ENCODE measurements around the gene TMEM132D.

TMEM132D gene

GRCh38 chr12:129847063-129847462 is 56.8 kb downstream of the TMEM132D start:
- no peak overlapping the region for H3K4me3 ChIP-seq (replicated peaks in 1 of 2; ENCODE audit: low read depth in 2 of 2, low read length in 2 of 2)
- no peak for DNase-seq (ENCODE audit: low read depth in 2 of 2)
- no peak for TF ChIP-seq CTCF (IDR thresholded peaks at IDR 0.05; ENCODE audit: low read depth, low read length)

GRCh38 chr12:129844662-129845220 is 59.1 kb downstream of the TMEM132D start:
- DNase-seq (ENCODE audit: low read depth in 2 of 2) = no peak
- H3K4me3 ChIP-seq (replicated peaks in 1 of 2; ENCODE audit: low read depth in 2 of 2, low read length in 2 of 2) = no peak overlapping the region
- no peak for TF ChIP-seq CTCF (IDR thresholded peaks at IDR 0.05; ENCODE audit: low read depth, low read length)

- no peak for DNase-seq (ENCODE audit: low read depth in 2 of 2)
- no peak for TF ChIP-seq CTCF (IDR thresholded peaks at IDR 0.05; ENCODE audit: low read depth, low read length)
- H3K4me3 ChIP-seq (replicated peaks in 1 of 2; ENCODE audit: low read depth in 2 of 2, low read length in 2 of 2) = no peak overlapping the region
Measured at GRCh38 chr12:129841251-129841650, 62.6 kb downstream of the TMEM132D start.

- H3K4me3 ChIP-seq (replicated peaks in 1 of 2; ENCODE audit: low read depth in 2 of 2, low read length in 2 of 2) = no peak overlapping the region
- no peak for DNase-seq (ENCODE audit: low read depth in 2 of 2)
- no peak for TF ChIP-seq CTCF (IDR thresholded peaks at IDR 0.05; ENCODE audit: low read depth, low read length)
Measured at GRCh38 chr12:129840145-129840884, 63.5 kb downstream of the TMEM132D start.

- DNase-seq (ENCODE audit: low read depth in 2 of 2) = no peak
- no peak for TF ChIP-seq CTCF (IDR thresholded peaks at IDR 0.05; ENCODE audit: low read depth, low read length)
Measured at GRCh38 chr12:129839679-129840078, 64.1 kb downstream of the TMEM132D start.

GRCh38 chr12:129831294-129831693 is 72.5 kb downstream of the TMEM132D start:
- H3K4me3 ChIP-seq (replicated peaks in 1 of 2; ENCODE audit: low read depth in 2 of 2, low read length in 2 of 2) = no peak overlapping the region
- no peak for TF ChIP-seq CTCF (IDR thresholded peaks at IDR 0.05; ENCODE audit: low read depth, low read length)
- DNase-seq (ENCODE audit: low read depth in 2 of 2) = no peak

More at GRCh38 chr12:129839679-129840078, 64.1 kb downstream of the TMEM132D start:
- no peak overlapping the region for H3K4me3 ChIP-seq (replicated peaks in 1 of 2; ENCODE audit: low read depth in 2 of 2, low read length in 2 of 2)
